Neuronal stem cell (in vitro differentiated cells): Measurements from ENCODE around the gene CHI3L1.
A peak's percentile ranks its signal among the peaks of the same experiment; 100 is the strongest.

Experiments
- DNase-seq: peaks from one replicate; pipeline ENCODE4 v3.0.0-alpha.2; 2013; ENCODE audit warnings: low spot score
- H2AFZ ChIP-seq: one replicate; pipeline ENCODE4 v1.6.1; 2013; ENCODE audit warnings: mild to moderate bottlenecking, low read length, inconsistent platforms
- H2AK5ac ChIP-seq: 2 replicates; pipeline ENCODE4 v1.6.1; 2013; ENCODE audit warnings: low read depth, mild to moderate bottlenecking, inconsistent platforms, low read length, moderate library complexity, mixed read lengths
- H2BK120ac ChIP-seq: 2 replicates; pipeline ENCODE4 v1.6.1; 2013; ENCODE audit warnings: low read depth, mild to moderate bottlenecking, inconsistent platforms, low read length, moderate library complexity, mixed read lengths
- H2BK12ac ChIP-seq: one replicate; pipeline ENCODE4 v1.6.1; 2013; ENCODE audit warnings: low read length, inconsistent platforms
- H2BK15ac ChIP-seq: 2 replicates; pipeline ENCODE4 v1.6.1; 2013; ENCODE audit warnings: mild to moderate bottlenecking, low read length, inconsistent platforms, mixed read lengths
- H2BK5ac ChIP-seq: one replicate; pipeline ENCODE4 v1.6.1; 2013; ENCODE audit warnings: inconsistent platforms, mild to moderate bottlenecking, low read length, moderate library complexity
- H3K14ac ChIP-seq: one replicate; pipeline ENCODE4 v1.6.1; 2013; ENCODE audit warnings: low read length, inconsistent platforms
- H3K18ac ChIP-seq: 2 replicates; pipeline ENCODE4 v1.6.1; 2013; ENCODE audit warnings: low read length, inconsistent platforms
- H3K23ac ChIP-seq: 2 replicates; pipeline ENCODE4 v1.6.1; 2013; ENCODE audit warnings: low read depth, mild to moderate bottlenecking, mixed read lengths, low read length, inconsistent platforms; ENCODE audit not compliant: poor library complexity
- H3K27ac ChIP-seq: replicated peaks from 3 replicates; pipeline ENCODE4 v1.5.1; 2013; ENCODE audit warnings: low read length, inconsistent platforms
- H3K27me3 ChIP-seq, 3 experiments: 2 replicates each; pipeline ENCODE4 v1.6.1; 2013; ENCODE audit warnings: low read length in 3 of 3, mild to moderate bottlenecking in 2 of 3, inconsistent platforms in 1 of 3, low read depth in 1 of 3, mixed read lengths in 1 of 3, moderate library complexity in 1 of 3; ENCODE audit not compliant: control insufficient read depth in 3 of 3, insufficient read depth in 3 of 3
- H3K36me3 ChIP-seq, 2 donors: replicated peaks in 1 of 2; 2 replicates each; pipeline ENCODE4 v1.6.1; 2013; ENCODE audit warnings: low read length in 2 of 2; ENCODE audit not compliant: control insufficient read depth in 2 of 2, insufficient read depth in 2 of 2
- H3K4ac ChIP-seq: 2 replicates; pipeline ENCODE4 v1.6.1; 2013; ENCODE audit warnings: inconsistent platforms, mild to moderate bottlenecking, low read length, moderate library complexity
- H3K4me1 ChIP-seq, 2 donors: 1 replicate in 1 of 2; 2 replicates in 1 of 2; pipeline ENCODE4 v1.6.1; 2013; ENCODE audit warnings: low read length in 2 of 2, low read depth in 1 of 2; ENCODE audit not compliant: control insufficient read depth in 2 of 2, insufficient read depth in 1 of 2
- H3K4me2 ChIP-seq: one replicate; pipeline ENCODE4 v1.6.1; 2013; ENCODE audit warnings: mild to moderate bottlenecking, low read length, inconsistent platforms; ENCODE audit not compliant: insufficient read depth, poor library complexity, severe bottlenecking
- H3K4me3 ChIP-seq, 2 donors: 2 replicates each; pipeline ENCODE4 v1.5.1; 2013; ENCODE audit warnings: low read length in 2 of 2, mild to moderate bottlenecking in 2 of 2, inconsistent platforms in 1 of 2, moderate library complexity in 1 of 2
- H3K79me1 ChIP-seq: one replicate; pipeline ENCODE4 v1.6.1; 2013; ENCODE audit warnings: low read depth, mild to moderate bottlenecking, inconsistent platforms, low read length, moderate library complexity
- H3K9ac ChIP-seq: one replicate; pipeline ENCODE4 v1.6.1; 2013; ENCODE audit warnings: mild to moderate bottlenecking, low read depth, low read length, inconsistent platforms; ENCODE audit not compliant: poor library complexity
- H3K9me3 ChIP-seq, 2 donors: replicated peaks in 1 of 2; 2 replicates each; pipeline versions ENCODE3 to v1.6.1; 2013; ENCODE audit warnings: low read length in 2 of 2, mild to moderate bottlenecking in 2 of 2, inconsistent platforms in 1 of 2, low read depth in 1 of 2, mixed read lengths in 1 of 2, moderate library complexity in 1 of 2; ENCODE audit not compliant: control insufficient read depth in 2 of 2, insufficient read depth in 1 of 2
- H4K8ac ChIP-seq: one replicate; pipeline ENCODE4 v1.6.1; 2013; ENCODE audit warnings: low read depth, mild to moderate bottlenecking, inconsistent platforms, low read length, moderate library complexity
- H4K91ac ChIP-seq: one replicate; pipeline ENCODE4 v1.6.1; 2013; ENCODE audit warnings: low read length, low read depth, mild to moderate bottlenecking, inconsistent platforms; ENCODE audit not compliant: poor library complexity
- WGBS, 2 donors: extraction: QIAGEN DNeasy Blood & Tissue Kit; methylation state at CpG; one replicate each; pipeline ENCODE4 v1.1.7; 2013; ENCODE audit warnings: missing lambda C conversion rate in 2 of 2, mixed read lengths in 1 of 2; ENCODE audit not compliant: insufficient read length in 2 of 2, insufficient replicate concordance in 1 of 2; ENCODE audit errors: extremely low coverage in 2 of 2; 5-methylcytosine and 5-hydroxymethylcytosine counted together

CHI3L1 gene

DNA sequence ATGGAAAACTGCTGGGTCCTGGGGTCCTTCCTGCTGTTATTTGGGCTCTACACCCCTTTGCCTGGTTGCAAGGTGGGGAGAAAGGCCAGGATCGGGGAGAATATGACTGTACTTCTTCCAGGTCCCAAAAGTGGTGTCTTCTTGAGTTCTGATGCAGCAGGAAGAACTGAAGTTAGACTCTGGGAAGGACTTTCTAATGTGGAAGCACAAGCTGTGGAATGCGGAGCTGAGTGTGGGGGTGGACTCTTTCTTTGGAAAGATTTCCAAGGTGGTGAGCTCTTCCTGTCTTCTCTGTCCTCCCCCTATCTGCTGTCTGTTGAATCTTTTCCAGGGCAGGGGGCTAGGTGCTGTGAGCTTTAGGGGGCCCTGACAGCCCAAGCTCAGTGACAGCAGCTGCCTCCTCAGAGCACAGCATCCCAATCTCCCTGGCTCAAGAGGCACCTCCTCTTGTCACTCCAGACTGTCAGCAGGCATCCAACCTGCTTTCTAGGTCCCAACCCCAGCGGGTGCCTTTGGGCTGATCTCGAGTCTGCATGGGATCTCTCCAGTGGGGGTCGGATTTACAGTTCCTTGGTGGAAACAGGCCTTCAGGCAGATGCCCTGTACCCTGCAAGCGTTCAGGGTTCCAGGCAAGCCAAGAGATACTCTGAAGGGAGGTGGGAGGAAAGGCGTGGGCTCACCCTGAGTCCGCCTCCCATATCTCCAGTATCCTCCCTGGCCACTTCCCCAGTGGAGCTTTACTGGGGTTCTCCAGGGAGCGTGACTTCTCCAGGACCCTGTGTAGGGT is 35.8 kb downstream of the CHI3L1 start:
- Histone ChIP-seq H3K14ac (no peak overlapping the region), H3K18ac (peak overlapping the region; percentile 89), H2BK120ac (no peak overlapping the region), H4K8ac (no peak overlapping the region), H3K4me2 (no peak overlapping the region), H2AK5ac (peak overlapping the region; percentile 79), H3K9me3 (no peaks in the 10 kb centered on the region), H3K4me3 (no peak overlapping the region), H3K79me1 (no peaks in the 10 kb centered on the region), H2BK15ac (peak overlapping the region; percentile 62), H3K23ac (peak overlapping the region; percentile 56), H2BK12ac (peak overlapping the region; percentile 64), H3K36me3 (no peaks in the 10 kb centered on the region), H2AFZ (no peak overlapping the region), H3K9ac (no peak overlapping the region), H2BK5ac (peak overlapping the region; percentile 87), H3K27ac (no peak overlapping the region), H3K4me1 (peaks cover 26 to 47% of the 10 kb centered on the region in 2 donors), H3K27me3 (no peaks in the 10 kb centered on the region), H4K91ac (no peak overlapping the region), H3K4ac (no peak overlapping the region)
- WGBS, 2 donors: no CpG with 5 or more reads among the region's 9 CpGs
- DNase-seq: no peak

DNA sequence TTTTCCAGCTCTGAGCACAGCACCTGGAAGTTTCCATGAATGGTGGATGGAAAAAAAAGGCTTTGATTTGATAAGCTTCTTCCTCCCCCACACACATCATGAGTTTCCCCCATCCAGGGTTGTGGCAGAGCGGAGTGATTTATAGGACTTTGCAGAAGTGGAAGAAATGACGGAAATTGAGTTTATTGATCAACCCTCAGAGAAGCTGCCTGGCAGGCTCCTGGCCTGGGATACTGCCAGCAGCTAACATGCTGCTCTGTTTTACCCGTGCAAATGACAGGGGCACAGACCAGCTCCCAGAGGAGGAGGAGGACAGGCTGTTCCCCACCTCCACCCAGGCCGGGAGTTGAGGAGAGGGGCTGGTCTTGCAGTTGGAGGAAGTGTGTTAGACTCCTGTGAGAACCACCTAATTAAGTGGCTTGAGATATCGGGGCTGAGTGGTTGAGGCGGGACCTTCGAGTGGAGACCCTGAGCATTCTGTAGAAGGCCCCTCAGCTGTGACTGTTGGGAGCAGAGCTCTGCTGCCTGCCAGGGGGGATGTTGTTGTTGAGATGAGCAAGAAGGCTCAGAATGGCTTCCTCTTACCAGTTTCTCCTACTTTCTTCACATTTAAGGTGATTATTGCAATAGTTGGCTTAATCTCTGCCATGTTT is 37.2 kb downstream of the CHI3L1 start:
- Histone ChIP-seq H3K27ac (no peak overlapping the region), H2BK15ac (no peak overlapping the region), H3K9me3 (no peaks in the 10 kb centered on the region), H2BK120ac (no peak overlapping the region), H4K91ac (no peak overlapping the region), H3K4me2 (no peak overlapping the region), H3K36me3 (no peaks in the 10 kb centered on the region), H3K4me3 (no peak overlapping the region), H2BK5ac (no peak overlapping the region), H3K9ac (no peak overlapping the region), H3K27me3 (no peaks in the 10 kb centered on the region), H3K4me1 (peaks cover 26 to 42% of the 10 kb centered on the region in 2 donors), H2BK12ac (peak overlapping the region; percentile 24), H4K8ac (no peak overlapping the region), H2AFZ (no peak overlapping the region), H3K79me1 (no peaks in the 10 kb centered on the region), H2AK5ac (no peak overlapping the region), H3K14ac (no peak overlapping the region), H3K23ac (no peak overlapping the region), H3K4ac (no peak overlapping the region), H3K18ac (peak overlapping the region; percentile 12)
- no peak for DNase-seq
- no CpG with 5 or more reads among the region's 7 CpGs for WGBS, 2 donors

DNA sequence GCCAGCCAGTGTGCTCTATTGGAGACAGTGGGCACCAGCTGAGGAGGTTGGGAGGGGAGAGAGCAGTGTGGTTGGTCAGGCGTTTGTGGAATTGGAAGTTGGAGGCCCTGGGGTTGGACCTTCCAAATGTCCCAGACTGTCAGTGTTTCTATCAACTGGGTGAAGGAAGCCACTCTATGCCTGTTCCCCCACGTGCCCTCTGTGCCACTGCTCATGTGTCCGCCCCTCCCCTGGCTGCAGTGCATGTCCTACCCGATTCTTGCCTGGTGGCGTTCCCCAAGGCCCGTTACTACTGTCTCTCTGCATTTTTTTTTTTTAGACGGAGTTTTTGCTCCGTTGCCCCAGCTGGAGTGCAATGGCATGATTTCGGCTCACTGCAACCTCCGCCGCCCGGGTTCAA is 37.9 kb downstream of the CHI3L1 start:
- Histone ChIP-seq H3K18ac (peak overlapping the region; percentile 34), H3K4me2 (no peak overlapping the region), H3K23ac (peak overlapping the region; percentile 48), H3K9ac (no peak overlapping the region), H2BK15ac (peak overlapping the region; percentile 41), H3K4me1 (peaks cover 24 to 36% of the 10 kb centered on the region in 2 donors), H3K9me3 (peaks cover 0 to 2% of the 10 kb centered on the region in 2 donors), H4K91ac (no peak overlapping the region), H2BK5ac (no peak overlapping the region), H3K27ac (no peak overlapping the region), H2BK120ac (no peak overlapping the region), H3K4ac (no peak overlapping the region), H2AFZ (no peak overlapping the region), H4K8ac (no peak overlapping the region), H2AK5ac (peak overlapping the region; percentile 86), H2BK12ac (no peak overlapping the region), H3K79me1 (no peaks in the 10 kb centered on the region), H3K36me3 (no peaks in the 10 kb centered on the region), H3K14ac (no peak overlapping the region), H3K27me3 (no peaks in the 10 kb centered on the region), H3K4me3 (no peak overlapping the region)
- no peak for DNase-seq
- no CpG with 5 or more reads among the region's 12 CpGs for WGBS, 2 donors

DNA sequence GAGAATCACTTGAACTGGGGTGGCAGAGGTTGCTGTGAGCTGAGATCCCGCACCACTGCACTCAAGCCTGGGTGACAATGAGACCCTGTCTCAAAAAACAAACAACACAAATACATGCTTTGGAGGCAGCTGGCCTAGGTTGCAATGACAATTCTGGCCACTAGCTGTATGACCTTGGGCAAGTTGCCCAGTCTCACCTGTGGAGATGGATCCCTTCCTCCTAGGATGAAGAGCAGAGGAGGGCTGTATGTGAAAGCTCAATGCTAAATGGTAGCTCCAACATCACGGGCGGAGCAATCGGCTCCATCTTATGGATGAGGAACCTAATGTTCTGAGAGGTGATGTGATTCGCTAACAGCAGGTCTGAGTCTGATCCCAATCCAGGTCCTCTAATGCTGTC is 38.4 kb downstream of the CHI3L1 start:
- Histone ChIP-seq H3K27ac (no peak overlapping the region), H3K4me3 (no peak overlapping the region), H2AFZ (no peak overlapping the region), H3K9ac (no peak overlapping the region), H4K8ac (no peak overlapping the region), H3K4ac (no peak overlapping the region), H4K91ac (no peak overlapping the region), H3K14ac (no peak overlapping the region), H2BK15ac (no peak overlapping the region), H3K4me1 (peaks cover 20 to 32% of the 10 kb centered on the region in 2 donors), H3K27me3 (no peaks in the 10 kb centered on the region), H2BK120ac (no peak overlapping the region), H3K23ac (peak overlapping the region; percentile 48), H3K9me3 (peaks cover 0 to 2% of the 10 kb centered on the region in 2 donors), H3K4me2 (no peak overlapping the region), H2BK12ac (no peak overlapping the region), H2BK5ac (no peak overlapping the region), H2AK5ac (peak overlapping the region; percentile 86), H3K36me3 (no peaks in the 10 kb centered on the region), H3K18ac (no peak overlapping the region), H3K79me1 (no peaks in the 10 kb centered on the region)
- no CpG with 5 or more reads among the region's 5 CpGs for WGBS, 2 donors
- DNase-seq: no peak
